K562 (cell line): Measurements from ENCODE around the gene PPP1R12B. TPM values are rescaled to one million over a fixed set of nuclear protein-coding genes. Genes with fewer than 3 reads are reported as not detected.

Experiments used
- ATAC-seq: fragments of 200-7000 bp; cut with Tn5 transposase; 3 replicates; pipeline ENCODE4 v1.9.1; 2020; ENCODE audit warnings: moderate library complexity
- BruUV-seq: library from RNA; stranded (reverse); fragments of 400-500 nt; replicated peaks from 2 replicates; lab custom pipeline; 2021; lab: Mats Ljungman, UMichigan
- CTCF ChIA-PET: fragments of 300-600 bp; formaldehyde crosslinking; extraction: SDS; loops from one replicate; lab custom pipeline; 2021; ENCODE audit warnings: low intra/inter-chr PET ratio; lab: Yijun Ruan, JAX
- POLR2A ChIA-PET: fragments of 300-600, 350-650 bp; sonication (Branson Sonifier 250); formaldehyde crosslinking; extraction: SDS; loops from one replicate; lab custom pipeline; 2021; ENCODE audit warnings: antibody characterized with exemption, inconsistent platforms; lab: Yijun Ruan, JAX
- DNase-seq, 4 experiments: peaks; one replicate each; pipeline versions ENCODE4 v3.0.0 to v3.0.0-alpha.2; 2011 to 2018; ENCODE audit warnings: low spot score in 3 of 4, mixed read lengths in 3 of 4; ENCODE audit errors: extremely low read depth in 1 of 4
- FAIRE-seq: peaks from 2 replicates; lab custom pipeline; 2011; peaks lifted over from hg19 to GRCh38; lab: Jason Lieb, UNC
- H2AFZ ChIP-seq: 2 replicates; pipeline ENCODE4 v1.6.0; 2011; ENCODE audit warnings: low read depth, low read length, control low read depth, inconsistent platforms
- H3K27ac ChIP-seq: fragments of 200-600 bp; 3 replicates; pipeline ENCODE4 v1.8.0; 2011; ENCODE audit warnings: low read depth, mild to moderate bottlenecking, control low read depth, inconsistent platforms, low read length, moderate library complexity, mixed read lengths; ENCODE audit errors: extremely low read depth
- H3K27me3 ChIP-seq, 2 experiments: fragments of 300-600 bp in 1 of 2; 2 replicates in 1 of 2; 3 replicates in 1 of 2; pipeline versions ENCODE4 v1.6.0 to v1.8.0; 2011; ENCODE audit warnings: inconsistent platforms in 2 of 2, low read length in 2 of 2, mild to moderate bottlenecking in 1 of 2, mixed read lengths in 1 of 2, moderate library complexity in 1 of 2; ENCODE audit not compliant: control insufficient read depth in 2 of 2, insufficient read depth in 2 of 2
- H3K36me3 ChIP-seq: fragments of 300-600 bp; 3 replicates; pipeline ENCODE4 v1.8.0; 2011; ENCODE audit warnings: mild to moderate bottlenecking, low read length, inconsistent platforms; ENCODE audit not compliant: control insufficient read depth, insufficient read depth
- H3K4me1 ChIP-seq, 2 experiments: fragments of 200-600 bp in 1 of 2; replicated peaks in 1 of 2; 2 replicates in 1 of 2; 3 replicates in 1 of 2; pipeline versions ENCODE4 v1.5.1 to v1.8.0; 2011; ENCODE audit warnings: inconsistent platforms in 2 of 2, low read length in 2 of 2, mild to moderate bottlenecking in 1 of 2, mixed read lengths in 1 of 2, moderate library complexity in 1 of 2; ENCODE audit not compliant: control insufficient read depth in 2 of 2, insufficient read depth in 2 of 2
- H3K4me2 ChIP-seq: 2 replicates; pipeline ENCODE4 v1.6.1; 2011; ENCODE audit warnings: low read length, control low read depth, inconsistent platforms, mixed read lengths; ENCODE audit not compliant: insufficient read depth
- H3K4me3 ChIP-seq: fragments of 200-600 bp; sonication (generic), shearing (Covaris generic); 2 replicates; pipeline ENCODE4 v1.5.1; 2016; ENCODE audit warnings: control low read depth, inconsistent platforms
- H3K79me2 ChIP-seq: fragments of 200-600 bp; 3 replicates; pipeline ENCODE4 v1.8.0; 2011; ENCODE audit warnings: low read length, inconsistent platforms; ENCODE audit not compliant: control insufficient read depth, insufficient read depth
- H3K9ac ChIP-seq, 2 experiments: 2 replicates each; pipeline versions ENCODE4 v1.6.0 to v1.6.1; 2011; ENCODE audit warnings: low read depth in 2 of 2, low read length in 2 of 2, control low read depth in 1 of 2, inconsistent platforms in 1 of 2, mild to moderate bottlenecking in 1 of 2, mixed read lengths in 1 of 2; ENCODE audit not compliant: insufficient read depth in 1 of 2
- H3K9me1 ChIP-seq: one replicate; pipeline ENCODE4 v1.6.0; 2011; ENCODE audit warnings: inconsistent platforms, mild to moderate bottlenecking, low read length, moderate library complexity; ENCODE audit not compliant: control insufficient read depth, insufficient read depth
- H3K9me3 ChIP-seq: replicated peaks from 2 replicates; pipeline ENCODE4 v1.5.1; 2011; ENCODE audit warnings: low read depth, low read length, inconsistent platforms; ENCODE audit not compliant: control insufficient read depth, insufficient read depth
- H4K20me1 ChIP-seq: replicated peaks from 2 replicates; pipeline ENCODE4 v1.6.1; 2011; ENCODE audit warnings: low read length, inconsistent platforms, mixed read lengths; ENCODE audit not compliant: control insufficient read depth, insufficient read depth
- CHD2 ChIP-seq: IDR thresholded peaks from 2 replicates; pipeline ENCODE4 v1.6.1; 2011; ENCODE audit warnings: low read depth, low read length
- DDX20 ChIP-seq: fragments of 450-650 bp; IDR thresholded peaks from 2 replicates; pipeline ENCODE4 v1.6.1; 2016; ENCODE audit warnings: missing genetic modification characterization, low read depth, mild to moderate bottlenecking, missing compliant biosample characterization, moderate library complexity
- ETV1 ChIP-seq: fragments of 450-650 bp; conservative IDR thresholded peaks from 2 replicates; pipeline ENCODE4 v1.6.1; 2016; ENCODE audit warnings: missing genetic modification characterization, control low read depth, low read depth, missing compliant biosample characterization
- HNRNPK ChIP-seq: fragments of 200-400 bp; formaldehyde crosslinking; IDR thresholded peaks from one replicate; pipeline ENCODE4 v1.6.1; 2018; ENCODE audit warnings: mild to moderate bottlenecking, low read depth, low read length; ENCODE audit not compliant: poor library complexity, severe bottlenecking
- MCM7 ChIP-seq, 2 experiments: fragments of 450-650 bp; IDR thresholded peaks; 2 replicates each; pipeline ENCODE4 v1.6.1; 2016 to 2018
- NRF1 ChIP-seq, 2 experiments: fragments of 450-650 bp; IDR thresholded peaks in 1 of 2; conservative IDR thresholded peaks in 1 of 2; 2 replicates each; pipeline ENCODE4 v1.6.1; 2014; ENCODE audit warnings: mild to moderate bottlenecking in 2 of 2
- TEAD2 ChIP-seq: fragments of 450-650 bp; IDR thresholded peaks from 2 replicates; pipeline ENCODE4 v1.6.1; 2016; ENCODE audit warnings: missing genetic modification characterization, control low read depth, missing compliant biosample characterization
- TSC22D4 ChIP-seq: fragments of 450-650 bp; IDR thresholded peaks from 2 replicates; pipeline ENCODE4 v1.6.1; 2016; ENCODE audit warnings: missing genetic modification characterization, missing biosample characterization, control low read depth
- ZBTB40 ChIP-seq, 2 experiments: fragments of 450-650 bp in 1 of 2; sonication (generic) in 1 of 2; formaldehyde crosslinking in 1 of 2; IDR thresholded peaks; 2 replicates each; pipeline versions ENCODE4 v1.7.1 to v1.9.0; 2016 to 2022; ENCODE audit warnings: inconsistent platforms in 1 of 2, mild to moderate bottlenecking in 1 of 2, missing genetic modification reagents in 1 of 2
- ZNF165 ChIP-seq: fragments of 250-450 bp; sonication (Bioruptor Pico); IDR thresholded peaks from 2 replicates; pipeline ENCODE4 v1.4.0; 2020; ENCODE audit warnings: borderline replicate concordance
- ZNF76 ChIP-seq: fragments of 250-450 bp; sonication (Bioruptor Pico); IDR thresholded peaks from 2 replicates; pipeline ENCODE4 v1.4.0; 2020; ENCODE audit warnings: mild to moderate bottlenecking, moderate library complexity, borderline replicate concordance
- WGBS: fragments of 100-300 bp; shearing (Covaris generic); methylation state at CpG from one replicate; pipeline ENCODE4 v1.1.6; 2016; ENCODE audit warnings: low coverage, mixed read lengths; ENCODE audit not compliant: insufficient coverage; ENCODE audit errors: missing lambda C conversion rate; 5-methylcytosine and 5-hydroxymethylcytosine counted together
- in situ Hi-C: fragments of 300-500 bp; cut with MboI; formaldehyde crosslinking; loops from 4 replicates; pipeline ENCODE4 v1.15.0; 2018; ENCODE audit warnings: inconsistent platforms, mixed read lengths
- intact Hi-C: fragments of 100-400 bp; cut with micrococcal nuclease; formaldehyde crosslinking; loops from 2 replicates; pipeline ENCODE4 v1.14.2; 2022
- polyA plus RNA-seq, 8 experiments: library from polyadenylated mRNA; depleted of rRNA in 4 of 8; stranded (reverse) in 5 of 8; unstranded in 3 of 8; fragments of >200 nt; fragmentation: Nextera tagmentation in 2 of 8; fragmentation: Illumina TruSeq in 1 of 8; extraction: Ambion mirVana in 2 of 8; extraction: Trizol in 1 of 8; gene quantifications; 2 replicates each; pipeline versions ENCODE4 v1.2.1 to v1.2.3, GENCODE V29; 2011 to 2014; ENCODE audit warnings: inconsistent platforms in 1 of 8, missing spikeins in 1 of 8
- total RNA-seq, 7 experiments: library from RNA; depleted of rRNA in 6 of 7; stranded (reverse); fragments of >200 nt in 6 of 7; fragmentation: Illumina TruSeq in 2 of 7; extraction: Trizol in 2 of 7; gene quantifications; 2 replicates each; pipeline versions ENCODE4 v1.2.1 to v1.2.3, GENCODE V29; 2011 to 2021; ENCODE audit warnings: low replicate concordance in 1 of 7

Gene PPP1R12B
- total and polyA plus RNA-seq, 9 of the 15 experiments (the other 6 are each of a cell fraction or from before 2014, with no cell fraction given): 0.73 to 16.9 (median 13.6) TPM

- Histone ChIP-seq H4K20me1 (0 out of 2 replicates have a peak, but pooled peaks cover 9% of the 10 kb centered on the region), H3K27me3 (peaks cover 28 to 58% of the 10 kb centered on the region in 2 experiments), H3K27ac (no peak overlapping the region), H3K9me3 (no peaks in the 10 kb centered on the region), H3K9ac (no peak overlapping the region), H2AFZ (no peak overlapping the region), H3K4me1 (peaks cover 0 to 16% of the 10 kb centered on the region in 2 experiments; a peak in 2 of 5 replicates), H3K36me3 (no peaks in the 10 kb centered on the region), H3K4me2 (no peak overlapping the region), H3K79me2 (no peaks in the 10 kb centered on the region), H3K4me3 (no peak overlapping the region), H3K9me1 (no peaks in the 10 kb centered on the region)
- TF ChIP-seq CHD2: no peak
- TF ChIP-seq ZNF165 (CRISPR knock-in tag): no peak
- TF ChIP-seq TSC22D4 (tag): no peak
- TF ChIP-seq ETV1 (tag): no peak
- no peak for TF ChIP-seq ZNF76 (CRISPR knock-in tag)
- no peak for TF ChIP-seq HNRNPK
- no peak for TF ChIP-seq NRF1 (conservative IDR thresholded peaks at IDR 0.05 in 1 of 2, IDR thresholded peaks at IDR 0.05 in 1 of 2)
- no peak for TF ChIP-seq DDX20
- TF ChIP-seq ZBTB40 (IDR thresholded peaks at IDR 0.05): no peak
- TF ChIP-seq ZBTB40 (CRISPR knock-in tag; IDR thresholded peaks at IDR 0.05): no peak
- no peak for TF ChIP-seq TEAD2
- no peak for TF ChIP-seq MCM7 (IDR thresholded peaks at IDR 0.05)
- DNase-seq (no peak), ATAC-seq (no peak), FAIRE-seq (no peak)
- BruUV-seq: no TSS peak
- in situ Hi-C loops (no loop called here), intact Hi-C loops (no loop called here)
- CTCF ChIA-PET: no interaction called here
- 0% methylated on average over 7 of the region's 7 CpGs for WGBS
- POLR2A ChIA-PET: interaction anchor here (0.9 to 1.6 kb wide), 3 partner anchors 9 to 313 kb away, joined by 3 to 5 read pairs (median 4); no protein-coding TSS in a partner anchor
Observed at GRCh38 chr1:202638019-202638700, 289.7 kb downstream of the PPP1R12B start.
